Measurements from ENCODE around the gene STX10. TPM values are rescaled to one million over a fixed set of nuclear protein-coding genes. Genes with fewer than 3 reads are reported as not detected.

Gene STX10
- total RNA-seq, 1 donor from 2014 or later, result 34.5 TPM

- intact Hi-C loops (cut with DNase I), result no loop called here
- DNase-seq (ENCODE audit: missing footprints), result no peak
- no peak for ATAC-seq
Observed at GRCh38 chr19:13110099-13110610, 40.0 kb downstream of the STX10 start.

- DNase-seq (ENCODE audit: missing footprints) (no peak), ATAC-seq (no peak)
- intact Hi-C loops (cut with DNase I), result no loop called here
Observed at GRCh38 chr19:13109361-13110098, 40.6 kb downstream of the STX10 start.

- intact Hi-C loops (cut with DNase I), result no loop called here
- no peak for ATAC-seq
- no peak for DNase-seq (ENCODE audit: missing footprints)
Observed at GRCh38 chr19:13104848-13105711, 45.1 kb downstream of the STX10 start.

GRCh38 chr19:13104360-13104847 is 45.8 kb downstream of the STX10 start:
- DNase-seq (ENCODE audit: missing footprints) (peak; percentile 86), ATAC-seq (peak; percentile 14)
- intact Hi-C loops (cut with DNase I), result no loop called here

- no peak for ATAC-seq
- intact Hi-C loops (cut with DNase I), result loop anchor here (2.0 kb wide), 3 partner anchors 13 to 59 kb away; partner anchors contain the start of genes IER2, STX10 and TRMT1
- DNase-seq (ENCODE audit: missing footprints), result no peak
Observed at GRCh38 chr19:13103581-13104359, 46.4 kb downstream of the STX10 start.

- DNase-seq (ENCODE audit: missing footprints), result peak; percentile 92
- intact Hi-C loops (cut with DNase I), result loop anchor here (2.0 kb wide), 3 partner anchors 14 to 60 kb away; partner anchors contain the start of genes IER2, STX10 and TRMT1
Observed at GRCh38 chr19:13102666-13103580, 47.3 kb downstream of the STX10 start, which contains the start of gene LYL1. Gene LYL1 (minus strand): TSS chr19:13102858. CDS start chr19:13101171, 1,687 bp downstream.

DNA sequence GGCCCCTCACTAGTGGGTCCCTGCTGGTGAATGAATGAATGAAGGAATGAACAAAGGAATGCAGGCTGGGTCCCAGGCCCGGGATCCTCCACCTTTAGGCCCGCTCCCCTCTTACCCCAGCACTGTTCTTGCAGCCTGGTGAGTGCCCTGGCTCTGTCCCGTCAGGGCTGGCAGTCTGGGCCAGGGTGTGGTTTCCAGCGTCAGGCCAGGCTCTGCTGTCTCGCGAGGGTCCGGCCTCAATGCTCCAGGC is 47.8 kb downstream of the STX10 start:
- ATAC-seq, result no peak
- DNase-seq (ENCODE audit: missing footprints), result no peak
- intact Hi-C loops (cut with DNase I), result loop anchor here (2.0 kb wide), 3 partner anchors 14 to 60 kb away; partner anchors contain the start of genes IER2, STX10 and TRMT1

More at GRCh38 chr19:13102666-13103580, 47.3 kb downstream of the STX10 start, which contains the start of gene LYL1:
- ATAC-seq, result peak; percentile 73

DNA sequence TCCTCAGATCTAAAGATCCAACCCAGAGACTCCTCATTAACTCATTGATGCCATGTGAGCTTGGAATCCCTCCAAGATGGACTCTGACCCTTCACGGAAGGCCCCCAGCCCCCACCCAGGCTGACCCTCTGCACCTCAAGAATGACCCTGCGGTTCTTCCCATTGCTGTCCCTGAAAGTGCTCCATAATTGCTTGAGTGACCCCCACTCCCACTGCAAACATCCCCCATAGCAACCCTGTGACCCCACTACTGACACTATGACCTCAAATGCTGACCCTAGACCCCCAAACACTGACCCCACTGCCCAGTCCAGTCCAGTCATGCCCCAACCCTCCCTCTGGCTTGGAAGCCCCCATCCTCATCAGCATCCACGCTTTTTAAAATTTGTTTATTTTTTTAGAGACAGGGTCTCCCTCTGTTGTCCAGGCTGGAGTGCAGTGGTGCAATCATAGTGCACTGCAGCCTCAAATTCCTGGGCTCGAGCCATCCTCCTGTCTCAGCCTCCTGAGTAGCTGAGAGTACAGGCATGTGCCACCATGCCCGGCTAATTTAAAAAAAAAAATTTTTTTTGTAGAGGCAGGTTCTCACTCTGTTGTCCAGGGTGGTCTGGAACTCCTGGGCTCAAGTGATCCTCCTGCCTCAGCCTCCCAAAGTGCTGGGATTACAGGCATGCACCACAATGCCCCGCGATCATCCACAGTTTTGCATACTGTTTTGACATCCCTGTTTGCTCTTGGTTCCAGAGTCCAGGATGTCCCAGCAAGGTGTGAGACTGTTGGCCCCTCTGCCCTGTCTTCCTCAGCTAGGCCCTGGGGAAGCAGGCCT is 48.4 kb downstream of the STX10 start:
- DNase-seq (ENCODE audit: missing footprints) (no peak), ATAC-seq (no peak)
- intact Hi-C loops (cut with DNase I), result loop anchor here (2.0 kb wide), 3 partner anchors 15 to 61 kb away; partner anchors contain the start of genes IER2, STX10 and TRMT1

DNA sequence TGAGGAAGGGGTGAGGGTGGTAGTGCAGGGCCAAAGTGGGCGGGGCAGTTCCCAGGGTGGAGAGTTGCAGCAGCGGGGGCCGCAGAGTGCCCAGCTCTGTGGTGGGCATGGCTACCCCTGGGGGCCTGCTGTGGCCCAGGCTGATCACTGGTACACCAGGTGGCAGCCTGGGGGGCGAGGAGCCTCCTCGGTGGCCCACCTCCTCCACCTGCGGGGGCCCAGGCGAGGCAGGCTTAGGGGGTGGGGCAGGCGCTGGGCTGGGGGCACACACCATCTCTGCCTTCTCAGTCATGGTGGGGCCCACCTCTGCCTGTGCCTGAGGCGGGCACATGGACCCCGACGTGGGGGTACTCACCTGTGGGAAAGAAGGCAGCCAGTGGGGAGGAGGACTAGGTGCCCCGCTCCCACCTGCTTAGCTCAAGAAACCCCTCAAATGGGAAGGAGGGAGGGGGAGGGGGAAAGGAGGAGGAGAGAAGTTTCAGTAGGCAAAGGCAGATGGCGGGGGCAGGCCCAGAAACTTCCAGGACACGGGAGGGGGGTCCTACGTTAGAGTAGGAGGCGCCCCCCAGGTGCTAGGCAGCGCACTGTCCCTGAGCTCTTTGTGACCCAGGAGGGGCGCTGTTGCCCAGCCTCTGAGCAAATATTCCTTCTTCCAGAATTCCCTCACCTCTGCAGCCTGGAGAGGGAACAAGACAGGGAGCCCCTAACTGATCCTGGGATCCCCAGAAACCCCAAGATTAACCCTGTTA is 49.2 kb downstream of the STX10 start:
- ATAC-seq (no peak), DNase-seq (ENCODE audit: missing footprints) (peak; percentile 60)
- intact Hi-C loops (cut with DNase I), result no loop called here

GRCh38 chr19:13100031-13100588 is 50.1 kb downstream of the STX10 start:
- intact Hi-C loops (cut with DNase I), result no loop called here
- DNase-seq (ENCODE audit: missing footprints) (peak; percentile 37), ATAC-seq (no peak)

GRCh38 chr19:13099073-13099999 is 50.8 kb downstream of the STX10 start:
- DNase-seq (ENCODE audit: missing footprints), result peak; percentile 94
- intact Hi-C loops (cut with DNase I), result loop anchor here (5.0 kb wide), 1 partner anchor 42 kb away; no protein-coding TSS in a partner anchor
- peak; percentile 15 for ATAC-seq

- intact Hi-C loops (cut with DNase I), result loop anchor here (5.0 kb wide), 1 partner anchor 41 kb away; no protein-coding TSS in a partner anchor
- peak; percentile 3 for ATAC-seq
Observed at GRCh38 chr19:13098277-13099072, 51.7 kb downstream of the STX10 start.

DNA sequence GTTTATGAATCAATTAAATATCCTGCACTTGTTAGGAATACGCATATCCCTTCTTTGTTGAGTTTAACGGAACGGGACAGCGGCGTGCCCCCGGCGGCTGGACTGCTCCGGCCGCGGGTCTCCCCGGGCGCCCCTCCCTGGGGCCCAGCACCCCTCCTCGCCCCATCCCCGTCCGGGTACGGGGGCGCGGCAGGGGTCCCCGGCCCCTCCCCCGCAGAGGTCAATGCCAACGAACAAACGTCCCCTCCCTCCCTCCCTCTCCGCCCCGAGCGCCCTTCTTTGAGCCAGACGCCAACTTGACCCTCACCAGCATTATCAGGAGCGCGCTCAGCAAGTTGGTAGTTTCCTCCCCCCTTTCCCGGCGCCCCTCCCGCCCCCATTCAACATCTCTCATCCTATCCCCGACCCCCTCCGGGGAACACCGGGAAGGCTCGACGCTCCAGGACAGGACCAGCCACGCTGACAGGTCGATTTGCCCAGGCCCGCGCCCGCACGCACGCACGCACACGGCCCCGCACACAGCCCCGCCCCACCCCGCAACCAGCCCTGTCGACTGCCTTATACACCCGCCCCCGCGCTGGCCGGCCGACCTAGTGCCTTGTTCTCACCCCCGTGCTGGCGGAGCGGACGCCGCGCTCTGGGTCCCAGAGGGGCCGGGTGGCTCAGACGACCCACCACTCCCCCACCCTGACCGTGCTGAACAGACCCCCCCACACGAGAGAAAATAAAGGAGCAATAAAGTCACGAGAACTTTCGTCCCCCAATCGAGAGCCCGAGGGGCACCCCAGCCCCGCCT is 52.5 kb downstream of the STX10 start:
- ATAC-seq, result peak; percentile 8
- peak; percentile 92 for DNase-seq (ENCODE audit: missing footprints)
- intact Hi-C loops (cut with DNase I), result loop anchor here (5.0 kb wide), 1 partner anchor 40 kb away; no protein-coding TSS in a partner anchor

More at GRCh38 chr19:13098277-13099072, 51.7 kb downstream of the STX10 start:
- DNase-seq (ENCODE audit: missing footprints), result no peak

All from Right ventricle myocardium inferior (tissue), 1 donor.